ENCODE data around the gene SLFN13.

The SLFN13 gene

DNA sequence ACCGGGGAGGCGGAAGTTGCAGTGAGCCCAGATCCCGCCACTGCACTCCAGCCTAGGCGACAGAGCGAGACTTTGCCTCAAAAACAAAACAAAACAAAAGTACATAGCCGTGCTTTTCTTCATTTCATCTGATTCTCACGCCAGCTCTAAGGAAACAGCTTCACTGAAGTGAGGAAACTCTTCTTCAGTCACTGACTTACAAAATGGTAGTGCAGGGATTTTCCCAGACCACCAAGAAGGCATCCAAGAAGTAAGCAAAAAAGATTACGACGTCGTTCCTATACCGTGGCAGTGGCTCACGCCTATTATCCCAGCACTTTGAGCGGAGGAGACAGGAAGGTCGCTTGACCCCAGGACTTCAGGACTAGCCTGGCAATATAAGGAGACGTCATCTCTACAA lies 40.4 kb upstream of the SLFN13 start:
- Histone ChIP-seq H3K4me1 (ENCODE audit: control insufficient read depth, insufficient read depth, low read length) (0 out of 2 replicates have a peak, but pooled peaks cover 2% of the 10 kb centered on the region), H3K27ac (ENCODE audit: extremely low read depth, low read depth, low read length) (no peak overlapping the region), H3K9me3 (ENCODE audit: control insufficient read depth, insufficient read depth, low read depth, low read length) (peaks cover 2% of the 10 kb centered on the region; the same call in 1 of the 2 replicates), H3K36me3 (ENCODE audit: control insufficient read depth in 2 of 2, insufficient read depth in 1 of 2, low read length in 2 of 2) (no peaks in the 10 kb centered on the region), H3K4me3 (ENCODE audit: low read depth, low read length) (no peak overlapping the region)
- ChIA-PET POLR2A (interaction anchor here (1.0 kb wide), 1 partner anchor 101 kb away, joined by 3 read pairs; no protein-coding TSS in a partner anchor), CTCF (interaction anchor here (0.7 to 0.9 kb wide), 2 partner anchors 50 to 51 kb away, joined by 3 read pairs; no protein-coding TSS in a partner anchor)
- no peak for TF ChIP-seq ZFHX2 (tag by site-specific recombination; conservative IDR thresholded peaks at IDR 0.05)

DNA sequence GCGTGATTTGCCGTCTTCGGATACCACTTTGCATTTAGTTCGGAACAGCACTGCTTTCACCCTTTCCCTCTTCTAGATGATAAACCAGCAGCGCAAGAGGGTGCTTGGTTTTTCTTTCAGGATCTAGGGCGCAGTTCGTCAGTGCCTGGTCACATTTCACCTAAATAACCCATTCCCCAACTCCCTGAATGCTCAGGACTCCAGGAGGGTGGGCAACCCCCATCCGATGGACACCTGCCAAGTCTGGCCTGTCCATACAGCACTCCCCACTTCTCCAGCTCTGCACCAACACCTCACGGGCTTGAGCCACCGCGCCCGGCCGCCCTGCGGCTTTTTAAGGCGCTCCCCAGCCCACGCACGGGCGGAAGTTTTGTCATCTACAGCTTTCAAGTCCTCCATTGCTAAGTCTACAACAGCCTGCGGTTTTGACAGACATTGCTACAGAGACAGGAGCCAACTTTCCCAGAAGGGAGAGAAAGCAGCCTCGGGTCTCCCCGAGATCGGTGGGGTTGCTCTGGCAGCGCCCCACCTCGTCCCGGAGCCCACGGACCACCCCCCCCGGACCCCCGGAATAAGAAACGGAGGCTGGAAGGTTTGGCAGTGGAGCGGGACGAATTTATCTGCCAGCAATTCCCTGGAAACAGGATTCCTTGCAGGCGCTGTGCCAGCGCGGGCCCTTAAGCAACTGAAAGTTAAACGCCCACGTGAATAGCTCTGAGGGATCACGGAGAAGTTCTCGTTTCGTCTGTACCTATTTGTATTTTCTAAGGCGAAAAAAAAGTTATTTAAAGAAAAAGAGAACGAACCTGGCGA lies 38.6 kb upstream of the SLFN13 start:
- H3K27ac ChIP-seq (ENCODE audit: extremely low read depth, low read depth, low read length): no peak overlapping the region; the same call in 1 of the 2 replicates
- H3K36me3 ChIP-seq (ENCODE audit: control insufficient read depth in 2 of 2, insufficient read depth in 1 of 2, low read length in 2 of 2): no peaks in the 10 kb centered on the region
- H3K4me3 ChIP-seq (ENCODE audit: low read depth, low read length): peak overlapping the region; percentile 42
- CTCF ChIA-PET: interaction anchor here (0.7 to 0.9 kb wide), 2 partner anchors 47 to 321 kb away, joined by 3 to 5 read pairs; no protein-coding TSS in a partner anchor
- no peak for TF ChIP-seq ZNF837 (tag by site-specific recombination; IDR thresholded peaks at IDR 0.05)
- H3K9me3 ChIP-seq (ENCODE audit: control insufficient read depth, insufficient read depth, low read depth, low read length): peaks cover 2% of the 10 kb centered on the region; the same call in 1 of the 2 replicates
- POLR2A ChIA-PET: interaction anchor here (0.6 to 2.0 kb wide), 5 partner anchors 23 to 1768 kb away, joined by 3 to 14 read pairs (median 5); partner anchors contain the start of genes SLFN11, SLFN12 and SLFN13
- H3K4me1 ChIP-seq (ENCODE audit: control insufficient read depth, insufficient read depth, low read length): no peaks in the 10 kb centered on the region

DNA sequence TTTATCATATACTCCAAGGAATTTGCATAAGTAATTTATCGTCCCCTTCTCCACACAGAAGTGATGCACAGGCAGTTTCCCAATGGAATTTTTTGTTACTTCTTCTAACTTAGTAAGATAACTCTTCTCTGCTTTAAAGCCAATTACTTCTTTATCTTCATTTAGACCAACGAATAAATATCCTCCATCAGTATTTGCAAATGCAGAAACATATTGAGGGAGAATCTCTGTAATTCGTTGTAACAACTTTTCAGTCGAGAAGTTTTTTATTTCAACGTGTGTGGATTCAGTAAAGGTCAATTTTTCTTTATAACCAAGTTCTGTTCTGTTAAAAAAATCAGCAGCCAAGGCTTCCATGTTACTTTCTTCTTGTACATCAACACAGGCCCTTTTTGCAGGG lies 30.7 kb upstream of the SLFN13 start:
- POLR2A ChIA-PET: no interaction called here
- TF ChIP-seq HOXC10 (CRISPR knock-in tag; IDR thresholded peaks at IDR 0.05): no peak

DNA sequence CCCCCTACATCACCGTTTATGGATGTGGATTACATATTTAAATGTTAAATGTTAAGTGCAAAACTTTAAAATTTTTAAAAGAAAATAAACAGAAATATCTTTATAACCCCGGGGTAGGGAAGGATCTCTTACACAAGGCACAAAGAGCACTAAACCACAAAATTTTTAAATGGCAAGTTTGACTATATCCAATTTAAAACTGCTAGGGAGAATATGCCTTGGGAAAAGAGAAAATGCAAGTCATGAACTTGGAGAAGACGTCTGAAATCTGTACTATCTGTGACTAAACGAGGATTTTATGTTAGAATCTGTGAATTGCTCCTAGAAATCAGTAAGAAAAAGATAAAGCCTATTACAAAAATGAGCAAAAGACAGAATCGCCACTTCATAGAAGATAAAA lies 28.7 kb upstream of the SLFN13 start:
- H3K4me1 ChIP-seq (ENCODE audit: control insufficient read depth, insufficient read depth, low read length): no peaks in the 10 kb centered on the region
- CTCF ChIA-PET: no interaction called here
- no peak overlapping the region for H3K4me3 ChIP-seq (ENCODE audit: low read depth, low read length)
- no peaks in the 10 kb centered on the region for H3K36me3 ChIP-seq (ENCODE audit: control insufficient read depth in 2 of 2, insufficient read depth in 1 of 2, low read length in 2 of 2)
- no peaks in the 10 kb centered on the region for H3K9me3 ChIP-seq (ENCODE audit: control insufficient read depth, insufficient read depth, low read depth, low read length)
- POLR2A ChIA-PET: no interaction called here
- TF ChIP-seq, protein P1, sequence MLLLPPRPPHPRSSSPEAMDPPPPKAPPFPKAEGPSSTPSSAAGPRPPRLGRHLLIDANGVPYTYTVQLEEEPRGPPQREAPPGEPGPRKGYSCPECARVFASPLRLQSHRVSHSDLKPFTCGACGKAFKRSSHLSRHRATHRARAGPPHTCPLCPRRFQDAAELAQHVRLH (tag by site-specific recombination; IDR thresholded peaks at IDR 0.05): no peak
- TF ChIP-seq ZNF600 (tag by site-specific recombination; IDR thresholded peaks at IDR 0.05) (no peak), ZNF664 (tag by site-specific recombination; IDR thresholded peaks at IDR 0.05) (no peak), ZNF624 (tag by site-specific recombination; IDR thresholded peaks at IDR 0.05) (no peak), ZNF23 (tag by site-specific recombination; IDR thresholded peaks at IDR 0.05; ENCODE audit: borderline replicate concordance) (no peak), ZNF670 (tag by site-specific recombination; IDR thresholded peaks at IDR 0.05; ENCODE audit: low read depth) (no peak), ZNF521 (tag by site-specific recombination; IDR thresholded peaks at IDR 0.05) (no peak), BCL11B (tag by site-specific recombination; IDR thresholded peaks at IDR 0.05; ENCODE audit: low read depth) (no peak), SP3 (tag by site-specific recombination; IDR thresholded peaks at IDR 0.05) (no peak), ZNF776 (tag by site-specific recombination; IDR thresholded peaks at IDR 0.05; ENCODE audit: borderline replicate concordance) (no peak), ZNF623 (tag by site-specific recombination; IDR thresholded peaks at IDR 0.05) (no peak)
- TF ChIP-seq, protein P2, sequence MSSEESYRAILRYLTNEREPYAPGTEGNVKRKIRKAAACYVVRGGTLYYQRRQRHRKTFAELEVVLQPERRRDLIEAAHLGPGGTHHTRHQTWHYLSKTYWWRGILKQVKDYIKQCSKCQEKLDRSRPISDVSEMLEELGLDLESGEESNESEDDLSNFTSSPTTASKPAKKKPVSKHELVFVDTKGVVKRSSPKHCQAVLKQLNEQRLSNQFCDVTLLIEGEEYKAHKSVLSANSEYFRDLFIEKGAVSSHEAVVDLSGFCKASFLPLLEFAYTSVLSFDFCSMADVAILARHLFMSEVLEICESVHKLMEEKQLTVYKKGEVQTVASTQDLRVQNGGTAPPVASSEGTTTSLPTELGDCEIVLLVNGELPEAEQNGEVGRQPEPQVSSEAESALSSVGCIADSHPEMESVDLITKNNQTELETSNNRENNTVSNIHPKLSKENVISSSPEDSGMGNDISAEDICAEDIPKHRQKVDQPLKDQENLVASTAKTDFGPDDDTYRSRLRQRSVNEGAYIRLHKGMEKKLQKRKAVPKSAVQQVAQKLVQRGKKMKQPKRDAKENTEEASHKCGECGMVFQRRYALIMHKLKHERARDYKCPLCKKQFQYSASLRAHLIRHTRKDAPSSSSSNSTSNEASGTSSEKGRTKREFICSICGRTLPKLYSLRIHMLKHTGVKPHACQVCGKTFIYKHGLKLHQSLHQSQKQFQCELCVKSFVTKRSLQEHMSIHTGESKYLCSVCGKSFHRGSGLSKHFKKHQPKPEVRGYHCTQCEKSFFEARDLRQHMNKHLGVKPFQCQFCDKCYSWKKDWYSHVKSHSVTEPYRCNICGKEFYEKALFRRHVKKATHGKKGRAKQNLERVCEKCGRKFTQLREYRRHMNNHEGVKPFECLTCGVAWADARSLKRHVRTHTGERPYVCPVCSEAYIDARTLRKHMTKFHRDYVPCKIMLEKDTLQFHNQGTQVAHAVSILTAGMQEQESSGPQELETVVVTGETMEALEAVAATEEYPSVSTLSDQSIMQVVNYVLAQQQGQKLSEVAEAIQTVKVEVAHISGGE (tag by site-specific recombination; conservative IDR thresholded peaks at IDR 0.05; ENCODE audit: low read depth): no peak
- TF ChIP-seq, protein P3, sequence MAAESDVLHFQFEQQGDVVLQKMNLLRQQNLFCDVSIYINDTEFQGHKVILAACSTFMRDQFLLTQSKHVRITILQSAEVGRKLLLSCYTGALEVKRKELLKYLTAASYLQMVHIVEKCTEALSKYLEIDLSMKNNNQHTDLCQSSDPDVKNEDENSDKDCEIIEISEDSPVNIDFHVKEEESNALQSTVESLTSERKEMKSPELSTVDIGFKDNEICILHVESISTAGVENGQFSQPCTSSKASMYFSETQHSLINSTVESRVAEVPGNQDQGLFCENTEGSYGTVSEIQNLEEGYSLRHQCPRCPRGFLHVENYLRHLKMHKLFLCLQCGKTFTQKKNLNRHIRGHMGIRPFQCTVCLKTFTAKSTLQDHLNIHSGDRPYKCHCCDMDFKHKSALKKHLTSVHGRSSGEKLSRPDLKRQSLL (tag by site-specific recombination; IDR thresholded peaks at IDR 0.05): no peak
- no peak overlapping the region for H3K27ac ChIP-seq (ENCODE audit: extremely low read depth, low read depth, low read length)

More for the DNA sequence above, 30.7 kb upstream of the SLFN13 start:
- Histone ChIP-seq H3K36me3 (ENCODE audit: control insufficient read depth in 2 of 2, insufficient read depth in 1 of 2, low read length in 2 of 2) (no peaks in the 10 kb centered on the region), H3K4me1 (ENCODE audit: control insufficient read depth, insufficient read depth, low read length) (no peaks in the 10 kb centered on the region), H3K27ac (ENCODE audit: extremely low read depth, low read depth, low read length) (no peak overlapping the region), H3K9me3 (ENCODE audit: control insufficient read depth, insufficient read depth, low read depth, low read length) (no peaks in the 10 kb centered on the region), H3K4me3 (ENCODE audit: low read depth, low read length) (no peak overlapping the region)
- CTCF ChIA-PET: no interaction called here

Data from HEK293 (cell line).